HepG2 (cell line): ENCODE measurements around the gene CNBD2. TPM values are rescaled to one million over a fixed set of nuclear protein-coding genes. Genes with fewer than 3 reads are reported as not detected.

Source experiments
- ATAC-seq: fragments of 200-7000 bp; cut with Tn5 transposase; 3 replicates; pipeline ENCODE4 v1.9.1; 2020; ENCODE audit warnings: mild to moderate bottlenecking, moderate library complexity
- BruUV-seq: library from RNA; stranded (reverse); fragments of 400-500 nt; replicated peaks from 2 replicates; lab custom pipeline; 2021; lab: Mats Ljungman, UMichigan
- CTCF ChIA-PET: fragments of 300-600 bp; formaldehyde crosslinking; extraction: SDS; loops from one replicate; lab custom pipeline; 2021; ENCODE audit warnings: low total read pairs, inconsistent platforms, low intra/inter-chr PET ratio; lab: Yijun Ruan, JAX
- POLR2A ChIA-PET: fragments of 350-600 bp; sonication (Branson Sonifier 250); formaldehyde crosslinking; loops from one replicate; lab custom pipeline; 2020; ENCODE audit warnings: antibody characterized with exemption, inconsistent platforms; lab: Yijun Ruan, JAX
- DNase-seq: peaks from one replicate; pipeline ENCODE4 v3.0.0-alpha.2; 2015; ENCODE audit warnings: low spot score
- FAIRE-seq: peaks from 3 replicates; lab custom pipeline; 2011; peaks lifted over from hg19 to GRCh38; lab: Jason Lieb, UNC
- H2AFZ ChIP-seq: one replicate; pipeline ENCODE4 v1.6.1; 2011; ENCODE audit warnings: low read length, inconsistent platforms
- H3K27ac ChIP-seq: fragments of 300-600 bp; 3 replicates; pipeline ENCODE4 v1.8.0; 2011; ENCODE audit warnings: mixed run types, mild to moderate bottlenecking, mixed read lengths, low read length, inconsistent platforms; ENCODE audit not compliant: insufficient read depth; ENCODE audit errors: extremely low read length
- H3K27me3 ChIP-seq, 2 experiments: fragments of 200-600 bp in 1 of 2; 2 replicates in 1 of 2; 3 replicates in 1 of 2; pipeline versions ENCODE4 v1.6.0 to v1.8.0; 2011; ENCODE audit warnings: low read length in 2 of 2, mild to moderate bottlenecking in 2 of 2, moderate library complexity in 2 of 2, inconsistent platforms in 1 of 2; ENCODE audit not compliant: insufficient read depth in 2 of 2, control insufficient read depth in 1 of 2
- H3K36me3 ChIP-seq, 2 experiments: fragments of 200-600 bp in 1 of 2; replicated peaks in 1 of 2; 2 replicates in 1 of 2; 3 replicates in 1 of 2; pipeline versions ENCODE4 v1.5.1 to v1.8.0; 2011; ENCODE audit warnings: low read length in 2 of 2, inconsistent platforms in 1 of 2; ENCODE audit not compliant: insufficient read depth in 2 of 2, control insufficient read depth in 1 of 2
- H3K4me1 ChIP-seq: 2 replicates; pipeline ENCODE4 v1.5.1; 2012; ENCODE audit warnings: low read length, inconsistent platforms; ENCODE audit not compliant: insufficient read depth
- H3K4me2 ChIP-seq: 2 replicates; pipeline ENCODE4 v1.6.0; 2011; ENCODE audit warnings: low read depth, low read length, inconsistent platforms
- H3K4me3 ChIP-seq, 3 experiments: fragments of 200-600 bp in 1 of 3; sonication (generic), shearing (Covaris generic) in 1 of 3; replicated peaks in 1 of 3; 2 replicates each; pipeline ENCODE4 v1.5.1; 2011 to 2016; ENCODE audit warnings: low read length in 3 of 3, inconsistent platforms in 2 of 3, low read depth in 2 of 3, mild to moderate bottlenecking in 2 of 3, control low read depth in 1 of 3, mixed read lengths in 1 of 3; ENCODE audit not compliant: insufficient read depth in 1 of 3
- H3K79me2 ChIP-seq: one replicate; pipeline ENCODE4 v1.6.1; 2011; ENCODE audit warnings: low read length, inconsistent platforms; ENCODE audit not compliant: insufficient read depth
- H3K9ac ChIP-seq: 2 replicates; pipeline ENCODE4 v1.6.0; 2011; ENCODE audit warnings: mild to moderate bottlenecking, low read depth, low read length, inconsistent platforms; ENCODE audit not compliant: insufficient read depth
- H3K9me3 ChIP-seq: 2 replicates; pipeline ENCODE4 v1.5.1; 2012; ENCODE audit warnings: mild to moderate bottlenecking, low read length
- H4K20me1 ChIP-seq: 2 replicates; pipeline ENCODE4 v1.6.0; 2011; ENCODE audit warnings: inconsistent platforms, mild to moderate bottlenecking, low read length, moderate library complexity; ENCODE audit not compliant: insufficient read depth
- CCDC6 ChIP-seq: sonication (generic); formaldehyde crosslinking; IDR thresholded peaks from 2 replicates; pipeline ENCODE4 v1.8.1; 2022; ENCODE audit warnings: mild to moderate bottlenecking, missing genetic modification reagents, moderate library complexity
- DPF2 ChIP-seq: sonication (generic); formaldehyde crosslinking; IDR thresholded peaks from 2 replicates; pipeline ENCODE4 v1.4.0; 2020; ENCODE audit warnings: mild to moderate bottlenecking, low read depth, missing genetic modification reagents, borderline replicate concordance
- NRL ChIP-seq: sonication (generic); formaldehyde crosslinking; IDR thresholded peaks from 2 replicates; pipeline ENCODE4 v1.5.0; 2020; ENCODE audit warnings: missing genetic modification reagents, mild to moderate bottlenecking, moderate library complexity, borderline replicate concordance
- RAD21 ChIP-seq: fragments of 450-650 bp; formaldehyde crosslinking; IDR thresholded peaks from 2 replicates; pipeline ENCODE4 v1.5.0; 2020; ENCODE audit warnings: mild to moderate bottlenecking
- WGBS: methylation state at CpG from one replicate; pipeline ENCODE4 v1.1.6; 2017; ENCODE audit warnings: low lambda C conversion rate; 5-methylcytosine and 5-hydroxymethylcytosine counted together
- in situ Hi-C: cut with HindIII; loops from 2 replicates; pipeline ENCODE4 v1.10.0; 2017; ENCODE audit warnings: low pct_unique_long_range_greater_than_20kb; ENCODE audit not compliant: extremely low pct_ligation_motif_present
- intact Hi-C: fragments of 100-400 bp; cut with micrococcal nuclease; formaldehyde crosslinking; loops from one replicate; pipeline ENCODE4 v1.10.0; 2022; ENCODE audit not compliant: unreplicated experiment
- polyA plus RNA-seq, 8 experiments: library from polyadenylated mRNA; depleted of rRNA in 3 of 8; stranded (reverse) in 7 of 8; unstranded in 1 of 8; fragments of >200 nt; fragmentation: Illumina TruSeq in 4 of 8; extraction: Trizol in 4 of 8; gene quantifications; 2 replicates each; pipeline versions ENCODE4 v1.2.1 to v1.2.3, GENCODE V29; 2011 to 2016; ENCODE audit warnings: low read depth in 4 of 8, missing spikeins in 1 of 8, mixed read lengths in 1 of 8; ENCODE audit not compliant: insufficient read depth in 1 of 8
- total RNA-seq, 5 experiments: library from RNA; depleted of rRNA; stranded (reverse); fragments of >200 nt; fragmentation: Illumina TruSeq; extraction: Trizol; gene quantifications; 2 replicates each; pipeline ENCODE4 v1.2.3, GENCODE V29; 2016; ENCODE audit warnings: low read depth in 1 of 5
- TF ChIP-seq, protein P1 (sequence below): sonication (generic); formaldehyde crosslinking; conservative IDR thresholded peaks from 2 replicates; pipeline ENCODE4 v1.8.0; 2022; ENCODE audit warnings: low read depth, missing genetic modification reagents

The CNBD2 gene
- total and polyA plus RNA-seq, 2 of the 13 experiments (the other 11 are each of a cell fraction or from before 2014, with no cell fraction given), result 12.4 to 22.8 TPM

DNA sequence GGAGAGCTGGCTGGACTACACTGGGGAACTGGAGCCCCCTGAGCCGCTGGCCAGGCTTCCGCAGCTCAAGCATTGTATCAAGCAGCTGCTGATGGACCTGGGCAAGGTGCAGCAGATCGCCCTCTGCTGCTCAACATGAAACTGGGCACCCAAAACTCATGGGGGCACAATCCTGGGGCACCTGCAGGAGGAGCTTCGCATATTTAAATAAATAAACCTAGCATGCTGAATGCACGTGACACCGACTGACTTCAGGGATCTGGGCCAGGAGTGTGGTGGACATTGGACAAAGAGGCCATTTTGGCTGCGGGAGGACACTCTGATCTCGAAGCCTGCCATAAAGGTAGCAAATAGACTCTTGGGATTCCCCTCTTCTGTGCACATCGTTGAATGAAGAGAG is 20.9 kb upstream of the CNBD2 start (continued):
- TF ChIP-seq RAD21 (CRISPR knock-in tag) (0 out of 2 replicates have a peak, but pooled peaks have one; percentile 26), CCDC6 (CRISPR knock-in tag) (no peak), DPF2 (CRISPR knock-in tag) (no peak)

DNA sequence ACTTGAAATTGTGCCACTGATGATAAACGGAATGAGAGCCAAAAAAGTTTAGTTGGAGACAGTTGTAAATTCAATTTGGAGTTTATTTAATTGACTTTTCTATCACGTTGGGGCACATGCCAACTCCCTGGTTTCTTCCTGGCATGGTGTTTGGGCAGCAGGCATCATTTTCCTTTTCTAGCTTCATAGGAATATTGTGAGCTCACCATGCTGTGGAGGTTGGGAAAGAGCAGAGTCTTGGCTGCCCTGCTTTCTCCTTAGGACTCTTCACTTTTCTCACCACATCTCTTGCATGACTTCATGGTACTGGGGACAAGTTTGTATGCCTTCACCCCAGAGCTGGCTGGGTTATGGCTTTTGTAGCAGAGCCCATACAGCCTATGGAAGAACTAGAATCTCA is 20.5 kb upstream of the CNBD2 start:
- H2AFZ ChIP-seq, result no peak overlapping the region
- DNase-seq, result no peak
- WGBS, result 96% methylated on average over 2 of the region's 2 CpGs
- intact Hi-C loops (no loop called here), in situ Hi-C loops (no loop called here)
- H3K27ac ChIP-seq, result no peak overlapping the region
- H3K79me2 ChIP-seq, result peaks cover 13% of the 10 kb centered on the region
- H3K4me2 ChIP-seq, result no peak overlapping the region
- no peaks in the 10 kb centered on the region for H3K9me3 ChIP-seq
- no peak for ATAC-seq
- no peak overlapping the region for H3K9ac ChIP-seq
- H3K27me3 ChIP-seq, result no peaks in the 10 kb centered on the region; a peak in 1 of 5 replicates
- 0 out of 2 replicates have a peak, but pooled peaks cover 1% of the 10 kb centered on the region for H4K20me1 ChIP-seq
- TF ChIP-seq NRL, result no peak
- TF ChIP-seq, protein P1, sequence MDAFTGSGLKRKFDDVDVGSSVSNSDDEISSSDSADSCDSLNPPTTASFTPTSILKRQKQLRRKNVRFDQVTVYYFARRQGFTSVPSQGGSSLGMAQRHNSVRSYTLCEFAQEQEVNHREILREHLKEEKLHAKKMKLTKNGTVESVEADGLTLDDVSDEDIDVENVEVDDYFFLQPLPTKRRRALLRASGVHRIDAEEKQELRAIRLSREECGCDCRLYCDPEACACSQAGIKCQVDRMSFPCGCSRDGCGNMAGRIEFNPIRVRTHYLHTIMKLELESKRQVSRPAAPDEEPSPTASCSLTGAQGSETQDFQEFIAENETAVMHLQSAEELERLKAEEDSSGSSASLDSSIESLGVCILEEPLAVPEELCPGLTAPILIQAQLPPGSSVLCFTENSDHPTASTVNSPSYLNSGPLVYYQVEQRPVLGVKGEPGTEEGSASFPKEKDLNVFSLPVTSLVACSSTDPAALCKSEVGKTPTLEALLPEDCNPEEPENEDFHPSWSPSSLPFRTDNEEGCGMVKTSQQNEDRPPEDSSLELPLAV (CRISPR knock-in tag), result 0 out of 2 replicates have a peak, but pooled peaks have one; percentile 8
- TSS peak; percentile 50 for BruUV-seq
- peaks cover 11 to 17% of the 10 kb centered on the region in 2 experiments for H3K36me3 ChIP-seq
- POLR2A ChIA-PET, result interaction anchor here (1.0 kb wide), 1 partner anchor 205 kb away, joined by 4 read pairs; the partner anchor contains the start of gene RBM39
- peaks cover 20% of the 10 kb centered on the region for H3K4me1 ChIP-seq
- H3K4me3 ChIP-seq, result no peak overlapping the region
- FAIRE-seq, result no peak
- CTCF ChIA-PET, result no interaction called here
